Right lobe of liver (tissue), 6 donors: ENCODE data around the gene THBS1. TPM values are rescaled to one million over a fixed set of nuclear protein-coding genes. Genes with fewer than 3 reads are reported as not detected.

Experiments
- ATAC-seq, 4 donors: fragments of 200-7000 bp; cut with Tn5 transposase; one replicate each; pipeline ENCODE4 v1.9.1; 2020; ENCODE audit warnings: mild to moderate bottlenecking in 4 of 4, moderate library complexity in 4 of 4
- DNase-seq, 3 donors: peaks; one replicate each; pipeline ENCODE4 v3.0.0-alpha.2; 2020
- H3K27ac ChIP-seq, 3 donors: fragments of 200-600 bp; one replicate each; pipeline ENCODE4 v1.8.0; 2022
- H3K27me3 ChIP-seq, 2 donors: fragments of 200-600 bp; one replicate each; pipeline ENCODE4 v1.8.0; 2022
- H3K36me3 ChIP-seq, 4 donors: fragments of 200-600 bp; sonication (generic) in 1 of 4; one replicate each; pipeline versions ENCODE4 v1.5.1 to v1.8.0; 2017 to 2022; ENCODE audit warnings: control low read depth in 1 of 4
- H3K4me1 ChIP-seq, 4 donors: fragments of 200-600 bp; sonication (generic) in 1 of 4; one replicate each; pipeline versions ENCODE4 v1.5.1 to v1.8.0; 2017 to 2022; ENCODE audit warnings: control low read depth in 1 of 4
- H3K4me3 ChIP-seq, 3 donors: fragments of 200-600 bp; one replicate each; pipeline ENCODE4 v1.8.0; 2022
- H3K9me3 ChIP-seq, 4 donors: fragments of 200-600 bp; sonication (generic) in 1 of 4; one replicate each; pipeline versions ENCODE4 v1.5.1 to v1.8.0; 2017 to 2022; ENCODE audit warnings: control low read depth in 1 of 4
- CTCF ChIP-seq, 4 donors: fragments of 200-600 bp in 3 of 4; fragments of 450-650 bp in 1 of 4; IDR thresholded peaks; one replicate each; pipeline versions ENCODE4 v1.5.1 to v1.8.0; 2016 to 2022; ENCODE audit warnings: antibody characterized with exemption in 4 of 4, mild to moderate bottlenecking in 2 of 4
- POLR2A ChIP-seq: fragments of 450-650 bp; IDR thresholded peaks from one replicate; pipeline ENCODE4 v1.6.1; 2017; ENCODE audit warnings: antibody characterized with exemption, mild to moderate bottlenecking
- WGBS: methylation state at CpG from one replicate; pipeline ENCODE4 v1.1.6; 2018; ENCODE audit warnings: low coverage, low lambda C conversion rate; ENCODE audit not compliant: insufficient coverage; ENCODE audit errors: missing lambda C conversion rate; 5-methylcytosine and 5-hydroxymethylcytosine counted together
- intact Hi-C, 2 donors: fragments of 100-400 bp; cut with DNase I; formaldehyde crosslinking; loops; one replicate each; pipeline versions ENCODE4 v1.11.2 to v1.14.1; 2022
- total RNA-seq, 6 experiments: library from RNA; depleted of rRNA in 2 of 6; stranded (reverse); fragments of >200 nt in 2 of 6; fragmentation: NEBNext Ultra II Directional in 3 of 6; extraction: Animal tissue kit (Norgen Biotek cat#: 25700) in 3 of 6; gene quantifications; one replicate each; pipeline versions ENCODE4 v1.1.0 to v1.2.4, GENCODE V29; 2016 to 2023
- donor health status: DM: no; HTN: yes; CAD: no.
- donor health status: DM: no; HTN: no; CAD: no.
- donor health status: DM: no; HTN: no; CAD: no.
- donor health status: DM: no; HTN: yes; CAD: no.
- donor health status: DM: no; HTN: yes; CAD: no.

THBS1 gene
- total RNA-seq, 6 experiments from 2014 or later = 10.7 to 253 (median 64.6) TPM

- TF ChIP-seq CTCF (IDR thresholded peaks at IDR 0.05) (no peak), POLR2A (no peak)
- H3K27me3 ChIP-seq = no peaks in the 10 kb centered on the region
- intact Hi-C loops = no loop called here
- no peak overlapping the region for H3K4me3 ChIP-seq
- no peaks in the 10 kb centered on the region for H3K9me3 ChIP-seq
- DNase-seq = no peak
- peaks cover 0 to 37% (median 16%) of the 10 kb centered on the region in 4 donors for H3K4me1 ChIP-seq
- no peak for ATAC-seq
- 62% methylated on average over 3 of the region's 3 CpGs for WGBS
- H3K36me3 ChIP-seq = peaks cover 0 to 43% (median 17%) of the 10 kb centered on the region in 4 donors
- no peak overlapping the region for H3K27ac ChIP-seq
These were observed 3.9 kb downstream of the THBS1 start for GRCh38 chr15:39584662-39585388.

- Histone ChIP-seq H3K27ac (no peak overlapping the region), H3K4me3 (no peak overlapping the region), H3K4me1 (peaks cover 0 to 33% (median 16%) of the 10 kb centered on the region in 4 donors), H3K36me3 (peaks cover 0 to 47% (median 20%) of the 10 kb centered on the region in 4 donors), H3K9me3 (no peaks in the 10 kb centered on the region), H3K27me3 (no peaks in the 10 kb centered on the region)
- WGBS = 69% methylated on average over 4 of the region's 4 CpGs
- DNase-seq = no peak
- no peak for ATAC-seq
- TF ChIP-seq CTCF (IDR thresholded peaks at IDR 0.05) (no peak), POLR2A (no peak)
- intact Hi-C loops = no loop called here
These were observed 4.5 kb downstream of the THBS1 start for GRCh38 chr15:39585389-39585841.

GRCh38 chr15:39585871-39586301 is 5.0 kb downstream of the THBS1 start:
- TF ChIP-seq POLR2A = no peak
- TF ChIP-seq CTCF (IDR thresholded peaks at IDR 0.05) = no peak
- peaks cover 0 to 33% (median 15%) of the 10 kb centered on the region in 4 donors for H3K4me1 ChIP-seq
- 61% methylated on average over 4 of the region's 4 CpGs for WGBS
- no peaks in the 10 kb centered on the region for H3K9me3 ChIP-seq
- DNase-seq (no peak), ATAC-seq (no peak)
- H3K4me3 ChIP-seq = no peak overlapping the region
- no peaks in the 10 kb centered on the region for H3K27me3 ChIP-seq
- peak overlapping the region in 1 of 3 donors; percentile 8 for H3K27ac ChIP-seq
- peaks cover 0 to 50% (median 22%) of the 10 kb centered on the region in 4 donors for H3K36me3 ChIP-seq
- intact Hi-C loops = no loop called here

- WGBS = 43% methylated on average over 7 of the region's 10 CpGs
- peaks cover 0 to 33% (median 13%) of the 10 kb centered on the region in 4 donors for H3K4me1 ChIP-seq
- peaks cover 0 to 57% (median 25%) of the 10 kb centered on the region in 4 donors for H3K36me3 ChIP-seq
- H3K27me3 ChIP-seq = no peaks in the 10 kb centered on the region
- peak overlapping the region in 1 of 3 donors; percentile 8 for H3K27ac ChIP-seq
- peak in 3 of 4 donors; percentile 33 to 57 (median 38) for ATAC-seq
- intact Hi-C loops = no loop called here
- H3K4me3 ChIP-seq = no peak overlapping the region
- TF ChIP-seq CTCF (IDR thresholded peaks at IDR 0.05) = no peak
- DNase-seq = no peak
- no peaks in the 10 kb centered on the region for H3K9me3 ChIP-seq
These were observed 5.7 kb downstream of the THBS1 start for GRCh38 chr15:39586387-39587095.
